KOPT-K1 (cell line): Measurements from ENCODE around the gene ZFAND3.
A peak's percentile ranks its signal among the peaks of the same experiment; 100 is the strongest.

ENCODE experiments used
- H3K27ac ChIP-seq: fragments of 200-600 bp; sonication (generic); 2 replicates; pipeline ENCODE4 v1.5.1; 2016; ENCODE audit warnings: antibody characterized with exemption, mild to moderate bottlenecking, low read depth, low read length; ENCODE audit not compliant: poor library complexity, severe bottlenecking
- H3K36me3 ChIP-seq: fragments of 200-600 bp; sonication (generic); 2 replicates; pipeline ENCODE4 v1.5.1; 2017; ENCODE audit warnings: antibody characterized with exemption, mild to moderate bottlenecking, low read length, moderate library complexity; ENCODE audit not compliant: insufficient read depth
- H3K9me3 ChIP-seq: fragments of 200-600 bp; sonication (generic); 2 replicates; pipeline ENCODE4 v1.5.1; 2017; ENCODE audit warnings: antibody characterized with exemption, low read length, mild to moderate bottlenecking; ENCODE audit not compliant: insufficient read depth, poor library complexity, severe bottlenecking

The ZFAND3 gene

DNA sequence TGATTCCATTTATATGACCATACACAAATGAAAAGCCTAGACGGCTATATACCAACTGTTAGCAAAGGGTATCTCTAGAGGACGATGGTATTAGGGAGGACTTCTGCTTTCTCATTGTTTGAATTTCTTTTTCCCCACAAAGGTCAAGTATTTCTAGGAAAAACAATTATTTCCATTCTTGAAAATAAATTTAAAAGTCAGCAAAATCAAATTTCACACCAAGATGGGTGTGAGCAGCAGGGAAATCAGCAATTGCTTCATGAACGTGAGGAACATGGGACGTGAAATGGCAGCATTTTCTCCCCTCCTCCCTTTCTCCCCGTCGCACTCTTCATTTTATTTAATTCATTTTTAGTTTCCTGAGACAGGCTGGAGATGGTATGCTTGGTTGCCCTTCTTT lies 5.2 kb upstream of the ZFAND3 start:
- H3K36me3 ChIP-seq: no peaks in the 10 kb centered on the region
- no peak overlapping the region for H3K27ac ChIP-seq
- no peaks in the 10 kb centered on the region for H3K9me3 ChIP-seq

DNA sequence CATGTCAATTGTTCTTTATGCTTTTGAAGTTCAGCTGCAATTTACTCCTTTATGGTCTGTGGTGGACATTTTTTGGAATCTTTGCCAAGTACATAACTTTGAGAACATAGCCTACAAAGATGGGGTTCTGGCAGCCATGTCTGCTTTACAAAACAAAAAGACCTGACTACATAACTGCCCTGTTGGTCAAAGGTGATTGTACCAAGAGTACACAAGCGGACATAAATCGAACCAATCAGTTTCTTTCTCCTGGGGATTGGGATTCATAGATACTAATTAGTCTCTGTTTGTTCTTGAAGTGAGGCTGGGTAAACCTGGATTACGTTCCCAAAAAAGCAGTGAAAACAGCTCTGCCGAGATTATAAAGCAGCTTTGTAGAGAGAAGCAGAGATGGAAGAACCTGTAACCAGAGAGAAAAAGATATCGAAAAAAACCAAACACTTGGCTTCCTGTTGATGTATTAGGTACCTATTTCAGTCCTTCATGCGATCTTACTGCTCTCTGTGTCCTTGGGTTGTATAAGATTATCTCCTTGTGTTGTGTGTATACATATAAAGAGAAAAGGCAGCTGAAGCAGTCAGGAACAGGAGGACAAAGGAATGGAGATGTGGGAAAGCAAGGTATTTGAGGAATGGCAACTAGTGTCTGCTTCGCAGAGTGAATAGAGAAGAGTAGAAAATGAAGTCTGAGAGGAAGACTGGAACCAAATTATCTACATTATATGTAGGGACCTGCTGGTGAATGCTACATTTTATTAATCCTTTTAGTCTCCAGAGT lies 2.7 kb upstream of the ZFAND3 start:
- H3K27ac ChIP-seq: no peak overlapping the region
- H3K9me3 ChIP-seq: no peaks in the 10 kb centered on the region
- no peaks in the 10 kb centered on the region for H3K36me3 ChIP-seq

DNA sequence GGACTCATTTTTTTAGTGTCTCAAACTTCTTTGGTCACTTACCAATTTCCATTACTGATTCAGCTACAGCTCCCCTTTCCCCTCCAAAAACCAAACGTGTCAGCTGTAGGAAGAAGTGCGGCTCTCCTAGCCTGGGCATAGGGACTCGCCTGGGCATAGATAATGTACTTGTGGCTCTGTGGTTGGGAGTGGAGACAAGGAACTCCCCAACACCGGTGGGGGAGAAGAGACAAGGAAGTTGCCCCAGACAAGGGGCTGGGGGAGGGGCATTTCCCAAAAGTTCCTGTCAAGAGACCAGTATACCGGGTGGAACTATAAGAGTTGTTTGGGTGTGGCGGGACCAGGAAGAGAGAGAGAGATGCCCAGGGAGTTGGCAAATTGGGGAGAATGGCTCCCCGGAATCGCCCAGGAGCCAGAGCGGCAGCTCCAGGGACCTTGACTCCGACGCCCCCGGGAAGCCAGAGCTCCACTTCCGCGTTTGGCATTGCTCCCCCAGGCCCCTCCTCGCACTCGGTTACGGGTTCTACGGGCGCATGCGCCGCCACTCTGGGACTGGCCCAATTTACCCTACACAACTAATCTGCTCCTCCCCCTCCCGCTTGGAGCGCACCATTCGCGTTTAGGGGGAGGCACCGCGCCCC lies 871 bp upstream of the ZFAND3 start:
- H3K27ac ChIP-seq: peak overlapping the region; percentile 88
- no peaks in the 10 kb centered on the region for H3K36me3 ChIP-seq
- H3K9me3 ChIP-seq: no peaks in the 10 kb centered on the region

DNA sequence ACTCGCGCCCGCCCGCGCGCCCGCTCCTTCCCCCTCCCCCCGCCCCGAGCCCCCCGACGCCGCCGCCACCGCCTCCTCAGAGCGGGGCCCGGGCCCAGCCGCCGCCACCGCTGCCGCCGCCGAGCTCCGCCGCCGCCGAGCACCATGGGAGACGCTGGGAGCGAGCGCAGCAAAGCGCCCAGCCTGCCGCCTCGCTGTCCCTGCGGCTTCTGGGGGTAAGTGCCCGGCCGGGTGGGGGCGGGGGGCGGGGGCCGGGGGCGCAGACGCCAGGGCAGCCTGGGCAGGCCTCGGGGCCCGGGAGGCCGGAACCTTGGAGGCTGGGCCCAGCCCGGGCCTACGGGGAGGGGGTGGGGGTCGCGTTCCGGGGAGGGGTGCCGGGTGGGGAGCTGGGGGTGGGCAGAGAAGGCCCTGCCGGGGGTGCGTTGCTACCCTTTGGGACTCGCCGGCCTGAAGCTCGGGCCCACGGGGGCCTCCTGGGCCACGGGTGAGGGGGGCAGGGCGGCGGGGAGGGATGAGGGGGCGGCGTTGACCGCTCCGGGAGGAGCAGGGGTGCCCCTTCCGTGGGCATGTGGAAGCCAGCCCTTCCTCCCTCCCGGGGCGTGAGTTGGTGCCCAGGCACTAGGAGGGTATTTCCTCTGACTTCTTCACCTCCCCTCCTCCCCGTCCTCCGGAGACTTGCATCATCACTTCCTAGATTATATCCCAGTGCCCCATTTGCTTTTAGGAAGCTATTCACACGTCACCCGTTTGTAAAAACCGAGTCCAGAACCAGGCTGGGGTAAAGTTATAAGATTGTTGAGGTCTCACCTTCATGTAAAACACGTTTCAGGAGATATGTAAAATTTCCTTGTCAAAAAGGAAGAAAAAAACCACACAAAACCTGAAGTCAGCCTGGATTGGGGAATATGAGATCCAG lies 533 bp downstream of the ZFAND3 start:
- no peaks in the 10 kb centered on the region for H3K9me3 ChIP-seq
- H3K36me3 ChIP-seq: no peaks in the 10 kb centered on the region
- peak overlapping the region; percentile 88 for H3K27ac ChIP-seq

DNA sequence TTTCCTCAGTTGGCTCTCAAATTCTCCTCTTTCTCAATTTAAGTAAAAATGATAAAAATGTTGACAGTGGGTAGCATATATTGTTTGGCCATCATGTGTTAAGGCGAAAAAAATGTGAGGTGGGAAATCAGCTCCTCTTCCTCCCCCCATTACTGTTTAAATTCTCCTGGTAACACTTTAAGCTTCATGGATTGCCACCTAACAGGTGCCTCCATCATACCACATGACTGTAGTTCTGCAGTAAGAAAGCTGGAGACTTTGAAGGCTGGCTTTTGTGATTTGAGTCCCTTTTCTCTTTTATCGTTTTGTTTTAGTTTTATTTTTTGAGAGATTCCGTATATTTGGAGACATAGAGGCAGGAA lies 1.2 kb downstream of the ZFAND3 start:
- Histone ChIP-seq H3K27ac (peak overlapping the region; percentile 88), H3K36me3 (no peaks in the 10 kb centered on the region), H3K9me3 (no peaks in the 10 kb centered on the region)

DNA sequence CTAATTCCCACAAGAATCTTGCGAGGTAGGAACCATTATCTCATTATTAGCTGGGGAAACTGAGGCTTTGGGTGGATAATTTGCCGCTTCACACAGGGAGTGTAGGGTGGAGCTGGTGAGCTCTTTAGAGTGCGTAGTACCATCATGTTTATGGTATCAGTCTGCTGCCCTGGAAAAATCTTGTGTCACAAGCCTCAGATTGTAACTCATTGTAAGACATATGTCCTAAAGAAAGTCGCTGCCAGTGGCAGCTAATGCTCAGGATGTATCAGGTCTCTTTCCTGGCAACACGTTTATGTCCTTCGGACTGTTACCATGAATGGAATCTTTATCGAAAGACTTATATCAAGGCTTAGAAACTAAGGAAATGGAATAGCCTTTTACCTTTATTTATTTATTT lies 1.9 kb downstream of the ZFAND3 start:
- Histone ChIP-seq H3K27ac (no peak overlapping the region), H3K9me3 (no peaks in the 10 kb centered on the region)

DNA sequence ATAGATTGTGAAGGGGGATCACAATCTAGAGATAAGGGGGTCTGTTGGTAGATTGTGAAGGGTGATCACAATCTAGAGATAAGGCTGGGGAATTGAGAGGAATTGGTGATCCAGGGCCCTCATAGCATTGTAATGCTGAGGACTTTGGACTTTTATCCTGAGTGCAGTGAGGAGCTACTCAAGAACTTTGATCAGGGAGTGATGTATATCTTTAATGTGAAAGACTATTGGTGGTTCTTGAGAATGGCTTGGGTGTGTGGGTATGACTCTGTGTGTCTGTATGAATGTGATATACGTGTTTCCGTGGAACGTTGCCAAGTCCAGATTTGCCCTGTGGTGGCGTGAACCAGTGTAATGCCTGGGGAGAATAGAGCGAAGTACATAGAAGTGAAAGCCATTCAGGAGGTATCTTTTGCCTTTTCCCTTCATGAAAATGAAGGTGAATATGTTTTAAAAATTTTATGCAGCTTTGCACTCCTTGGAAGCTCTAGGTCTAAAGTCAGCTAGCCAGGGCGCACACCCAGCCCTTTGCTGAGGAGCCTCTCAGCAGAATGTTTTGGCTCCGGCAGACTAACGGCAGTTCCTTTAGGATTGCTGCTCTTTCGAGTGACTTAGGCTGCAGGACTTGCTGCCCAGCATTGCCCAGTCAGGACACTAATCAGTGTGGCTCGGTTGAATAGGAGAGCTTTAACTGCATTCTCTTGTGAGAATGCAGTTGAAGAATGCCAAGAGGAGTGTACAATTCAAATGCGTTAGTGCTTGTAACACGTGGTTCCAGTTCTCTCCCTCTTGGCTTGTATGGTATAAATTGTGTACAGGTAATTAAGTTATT lies 3.5 kb downstream of the ZFAND3 start:
- no peak overlapping the region for H3K27ac ChIP-seq
- H3K9me3 ChIP-seq: no peaks in the 10 kb centered on the region
- no peaks in the 10 kb centered on the region for H3K36me3 ChIP-seq

More for the DNA sequence above, 1.9 kb downstream of the ZFAND3 start:
- H3K36me3 ChIP-seq: no peaks in the 10 kb centered on the region

DNA sequence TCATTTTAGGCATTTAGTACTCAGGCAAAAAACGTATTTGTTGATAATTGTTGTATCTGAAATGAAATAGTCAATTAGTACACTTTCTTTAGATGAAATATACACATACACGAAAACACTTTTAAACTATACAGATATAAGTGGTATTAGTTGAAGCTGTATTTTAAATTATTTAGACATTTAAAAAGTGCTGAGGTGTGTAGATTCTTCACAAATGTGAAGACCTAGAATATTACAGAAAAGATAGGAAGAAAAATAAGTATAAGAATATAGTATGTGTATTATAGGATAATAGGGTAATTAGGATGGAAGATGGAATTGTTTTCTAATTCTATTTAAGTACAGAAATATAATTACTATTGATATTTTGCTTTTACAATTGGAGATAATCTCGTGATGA lies 4.6 kb downstream of the ZFAND3 start:
- no peak overlapping the region for H3K27ac ChIP-seq
- H3K9me3 ChIP-seq: no peaks in the 10 kb centered on the region
- H3K36me3 ChIP-seq: no peaks in the 10 kb centered on the region

DNA sequence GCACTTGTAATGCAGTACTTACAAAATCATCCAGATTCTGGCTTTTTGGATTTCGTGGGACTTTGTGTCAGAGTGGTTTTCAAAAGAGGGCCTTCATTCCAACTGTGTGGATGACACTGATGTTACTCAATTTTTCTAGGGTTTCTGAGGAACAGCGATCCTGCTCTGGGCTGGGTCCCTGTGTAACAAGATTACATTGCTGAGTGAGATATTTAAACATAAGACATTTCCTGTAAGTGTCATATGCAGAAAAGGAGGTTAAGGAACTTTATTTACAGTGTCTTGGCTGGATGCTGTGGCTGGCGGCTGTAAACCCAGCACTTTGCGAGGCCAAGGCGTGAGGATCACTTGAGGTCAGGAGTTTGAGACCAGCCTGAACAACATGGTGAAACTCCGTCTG lies 6.7 kb downstream of the ZFAND3 start:
- Histone ChIP-seq H3K36me3 (no peaks in the 10 kb centered on the region), H3K27ac (no peak overlapping the region)

DNA sequence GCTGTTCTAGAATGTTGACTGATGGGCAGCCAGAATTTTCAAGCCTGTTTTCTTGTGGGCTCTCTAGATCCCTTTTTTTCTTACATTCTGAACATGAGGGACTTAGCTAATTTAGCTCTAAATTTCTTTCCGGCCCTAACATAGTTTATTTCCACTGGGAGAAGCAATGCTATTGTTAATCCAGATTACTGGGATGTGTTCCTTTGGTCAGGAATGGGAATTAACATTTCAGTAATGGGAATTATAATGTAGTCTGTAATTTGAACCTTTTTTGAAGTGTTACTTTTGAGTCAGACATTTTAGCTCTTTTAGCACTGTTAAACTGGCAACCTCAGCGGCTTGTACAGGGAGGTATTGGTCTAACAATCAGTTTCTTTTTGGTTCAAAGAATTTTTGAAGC lies 7.5 kb downstream of the ZFAND3 start:
- Histone ChIP-seq H3K36me3 (no peaks in the 10 kb centered on the region), H3K27ac (no peak overlapping the region), H3K9me3 (no peaks in the 10 kb centered on the region)

More for the DNA sequence above, 6.7 kb downstream of the ZFAND3 start:
- no peaks in the 10 kb centered on the region for H3K9me3 ChIP-seq

DNA sequence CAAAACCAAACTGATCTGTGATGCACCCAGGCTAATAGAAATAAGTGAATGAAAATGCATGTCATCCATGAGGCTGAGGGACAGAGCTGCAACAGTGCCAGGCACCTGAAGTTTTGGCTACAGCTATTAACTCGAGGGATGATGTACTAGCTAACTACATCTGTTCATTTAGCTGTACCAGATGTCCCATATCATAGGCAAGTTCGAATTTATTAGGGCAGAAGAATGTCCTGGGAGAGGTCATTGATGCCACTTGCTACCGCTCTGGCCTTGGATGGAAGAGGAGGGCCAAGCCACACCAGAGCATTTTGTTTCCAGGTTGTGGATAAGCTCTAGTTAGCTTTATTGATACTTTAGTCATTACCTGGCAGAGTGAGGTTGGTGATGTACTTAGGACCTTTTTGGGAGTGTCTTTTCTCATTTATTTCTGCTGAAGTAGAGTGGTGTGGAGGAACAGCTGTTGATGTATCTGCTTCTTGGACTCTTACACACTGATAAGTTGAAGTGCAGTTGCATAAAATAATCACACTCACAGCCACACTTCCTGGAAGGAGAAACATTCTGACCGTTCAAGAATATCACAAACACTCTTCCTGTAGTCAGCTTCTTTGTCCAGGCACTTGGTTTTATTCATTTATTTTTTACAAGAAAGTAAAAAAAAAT lies 8.2 kb downstream of the ZFAND3 start:
- H3K27ac ChIP-seq: peak overlapping the region; percentile 12
- peaks cover 7% of the 10 kb centered on the region; the same call in 1 of the 2 replicates for H3K36me3 ChIP-seq
- no peaks in the 10 kb centered on the region for H3K9me3 ChIP-seq

DNA sequence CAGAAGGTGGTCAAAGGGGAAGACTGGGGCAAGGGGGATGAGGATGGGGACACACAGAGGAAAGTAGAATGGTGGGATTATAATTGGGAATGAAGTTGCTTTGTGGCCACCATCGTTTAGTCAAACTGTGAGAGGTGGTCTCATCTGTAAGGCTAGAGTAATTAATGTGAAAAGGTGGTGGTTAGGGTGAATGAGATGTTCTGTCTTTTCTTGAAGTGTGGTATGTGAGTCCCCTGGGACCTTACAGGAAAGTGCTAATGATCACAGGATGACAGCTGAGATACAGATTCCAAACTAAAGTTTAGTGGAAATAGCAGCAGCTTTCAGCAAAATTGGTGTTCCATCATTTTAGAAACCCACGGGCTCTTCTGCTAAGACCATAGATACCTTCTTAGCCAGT lies 10.7 kb downstream of the ZFAND3 start:
- H3K9me3 ChIP-seq: peaks cover 14% of the 10 kb centered on the region
- no peak overlapping the region for H3K27ac ChIP-seq
- peaks cover 20% of the 10 kb centered on the region; the same call in 1 of the 2 replicates for H3K36me3 ChIP-seq

DNA sequence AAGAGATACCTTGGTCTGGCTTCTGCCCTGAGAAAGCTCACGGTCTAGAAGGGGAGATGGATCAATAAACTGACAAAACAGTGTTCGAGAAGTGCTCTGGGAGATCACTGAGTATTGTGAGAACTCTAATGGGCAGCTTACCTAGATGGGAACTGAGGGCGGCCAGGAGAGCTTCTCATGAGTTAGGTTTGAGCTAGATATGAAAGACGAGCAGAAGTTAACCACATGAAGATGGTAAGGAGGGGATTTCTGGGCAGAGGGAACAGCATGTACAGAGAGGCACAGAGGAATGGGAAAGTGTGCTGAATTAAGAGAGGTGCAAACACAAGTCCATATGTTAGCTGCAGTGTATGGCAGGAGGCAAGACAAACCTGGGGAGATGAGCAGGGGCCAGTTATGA lies 11.9 kb downstream of the ZFAND3 start:
- peaks cover 14% of the 10 kb centered on the region for H3K9me3 ChIP-seq
- H3K27ac ChIP-seq: no peak overlapping the region
- peaks cover 20% of the 10 kb centered on the region; the same call in 1 of the 2 replicates for H3K36me3 ChIP-seq

DNA sequence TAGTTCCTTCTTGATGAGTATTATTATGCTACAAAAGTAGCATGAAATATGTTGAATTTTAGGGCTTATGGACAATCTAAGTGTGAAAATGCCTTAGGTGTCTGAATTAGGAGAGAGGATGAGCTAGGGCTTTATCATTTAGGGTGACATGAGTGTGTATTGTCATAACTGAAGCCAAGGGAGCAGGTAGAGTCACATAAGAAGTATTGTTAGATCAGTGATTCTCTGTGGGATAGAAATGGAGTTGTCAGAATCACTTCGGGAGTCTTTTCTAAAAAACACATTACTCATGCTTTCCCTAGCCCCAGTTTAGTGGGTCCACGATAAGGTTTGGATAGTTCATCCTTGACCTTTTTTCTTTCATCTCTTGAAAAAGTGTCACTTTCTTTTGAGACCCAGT lies 16.4 kb downstream of the ZFAND3 start:
- H3K27ac ChIP-seq: no peak overlapping the region
- H3K36me3 ChIP-seq: peaks cover 25% of the 10 kb centered on the region
- H3K9me3 ChIP-seq: peaks cover 14% of the 10 kb centered on the region
